Stimulated activated CD8-positive, alpha-beta memory T cell treated with anti-CD3 and anti-CD28 coated beads, Interleukin-12 subunit alpha, Interleukin-12 subunit beta, amount 100 ng/mL, for 1 hour (primary cell): ENCODE measurements around the gene NTNG1.
"Not testable (repeated sequence)": the region's sequence is repeated elsewhere in the genome, so short reads cannot be mapped to it uniquely, and the experiment has no call there.

Experiments used
- DNase-seq: peaks from one replicate; pipeline ENCODE4 v3.0.0-alpha.2; 2020; ENCODE audit warnings: low read depth

The NTNG1 gene

DNA sequence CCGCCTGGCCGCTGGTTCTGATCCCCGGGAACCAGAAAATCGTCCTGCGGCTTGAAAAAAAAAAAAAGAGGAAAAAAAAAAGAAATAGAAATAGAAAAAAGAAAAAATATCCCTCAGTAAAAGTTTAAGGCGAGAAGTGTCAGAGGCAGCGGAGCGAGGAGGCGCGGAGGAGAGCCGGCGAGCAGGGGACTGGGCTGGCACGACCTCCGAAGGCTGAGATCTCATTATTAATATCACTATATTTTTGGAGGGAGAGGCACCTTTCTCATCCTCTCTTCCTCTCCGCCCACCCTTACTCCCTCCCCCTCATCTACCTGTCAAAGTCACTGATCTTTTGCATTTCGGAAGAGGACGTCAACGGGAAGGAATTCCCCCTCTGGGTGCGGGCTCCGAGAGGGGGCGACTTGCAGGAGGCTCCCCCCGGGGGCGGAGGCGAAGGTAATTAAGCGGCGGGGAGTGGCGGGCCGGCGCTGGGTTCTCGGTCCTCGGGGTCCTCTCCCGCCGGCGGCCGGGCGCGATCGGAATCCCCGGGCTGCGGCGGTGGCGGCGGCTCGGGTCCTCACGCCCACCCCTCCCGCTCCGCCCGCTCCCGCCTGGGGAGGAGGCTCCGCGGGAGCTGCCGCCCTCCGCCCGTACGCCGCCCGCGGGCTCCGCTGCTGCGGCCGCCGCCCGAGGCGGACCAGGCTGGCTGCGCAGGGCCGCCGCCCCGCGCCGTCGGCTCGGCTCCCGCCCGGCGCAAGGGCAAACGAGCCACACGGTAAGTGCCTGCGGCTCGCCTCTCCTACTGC lies at the start of gene NTNG1:
TSS of gene NTNG1 (plus strand) at position 337 of the 788 bp plus-strand sequence.
- no peak for DNase-seq

DNA sequence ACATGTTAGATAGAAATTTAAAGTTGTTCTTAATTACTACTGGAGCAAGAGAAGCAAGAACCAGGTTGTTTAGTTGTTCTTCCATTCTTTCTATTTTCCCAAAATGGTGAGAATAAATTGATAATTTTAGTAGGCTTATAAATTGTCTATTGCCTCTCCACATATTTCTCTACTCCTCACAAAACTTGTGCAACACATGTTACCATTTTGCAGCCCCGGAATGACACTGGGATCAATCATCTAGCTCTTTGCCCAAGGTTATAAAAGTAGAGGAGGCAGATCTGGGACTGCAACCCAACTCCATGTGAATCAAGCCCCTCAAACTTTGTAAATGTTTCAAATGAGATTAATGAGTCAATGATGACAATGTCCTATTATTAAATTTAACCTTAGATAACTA lies 49.4 kb upstream of the NTNG1 start:
- no peak for DNase-seq

DNA sequence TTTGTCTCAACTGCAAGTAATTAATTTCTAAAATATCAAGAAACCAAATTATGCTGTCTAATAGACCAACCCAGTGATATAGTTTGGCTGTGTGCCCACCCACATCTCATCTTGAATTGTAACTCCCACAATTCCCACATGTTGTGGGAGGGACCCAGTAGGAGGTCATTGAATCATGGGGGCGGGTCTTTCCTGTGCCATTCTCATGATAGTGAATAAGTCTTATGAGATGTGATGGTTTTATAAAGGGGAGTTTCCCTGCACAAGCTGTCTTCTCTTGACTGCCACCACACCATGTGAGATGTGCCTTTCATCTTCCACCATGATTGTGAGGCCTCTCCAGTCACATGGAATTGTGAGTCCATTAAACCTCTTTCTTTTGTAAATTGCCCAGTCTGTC lies 47.4 kb upstream of the NTNG1 start:
- DNase-seq, result not testable (repeated sequence)

DNA sequence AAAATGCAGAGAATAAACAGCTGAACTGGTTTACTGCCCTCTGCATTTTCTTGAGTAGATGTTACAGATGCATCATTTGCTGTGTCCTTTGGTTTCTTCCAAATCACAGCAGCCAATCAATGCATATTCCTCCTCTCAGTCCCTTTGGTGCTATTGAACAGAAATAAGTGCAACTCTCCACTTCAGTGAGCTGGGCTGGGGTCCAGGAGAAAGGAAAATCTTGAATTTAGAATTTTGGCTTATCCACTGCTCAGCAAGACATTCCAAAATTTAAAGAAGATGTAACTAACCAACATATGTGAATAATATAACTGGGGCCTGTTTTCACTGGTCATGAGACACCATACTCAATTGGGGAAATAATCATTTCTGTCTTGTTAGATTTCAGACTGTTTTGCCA lies 45.2 kb upstream of the NTNG1 start:
- no peak for DNase-seq

DNA sequence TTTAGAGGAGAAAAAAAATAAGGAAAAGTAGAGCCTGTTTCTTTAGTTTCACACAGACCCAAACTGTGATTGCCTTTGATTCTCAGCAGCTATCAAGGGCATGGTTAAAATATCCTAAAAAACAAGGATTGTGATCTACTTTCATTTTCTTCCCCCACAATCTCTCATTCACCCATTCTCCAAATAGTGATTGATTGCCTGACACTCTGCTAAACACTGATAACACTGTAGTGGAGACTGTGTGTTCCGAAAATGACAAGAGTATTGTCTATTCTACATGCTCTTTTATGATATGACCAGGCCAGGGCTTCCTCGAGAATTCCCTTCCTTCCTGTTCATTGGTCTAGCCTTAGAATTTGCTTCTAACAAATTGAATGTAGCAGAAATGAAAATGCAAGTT lies 44.1 kb upstream of the NTNG1 start:
- DNase-seq, result no peak

DNA sequence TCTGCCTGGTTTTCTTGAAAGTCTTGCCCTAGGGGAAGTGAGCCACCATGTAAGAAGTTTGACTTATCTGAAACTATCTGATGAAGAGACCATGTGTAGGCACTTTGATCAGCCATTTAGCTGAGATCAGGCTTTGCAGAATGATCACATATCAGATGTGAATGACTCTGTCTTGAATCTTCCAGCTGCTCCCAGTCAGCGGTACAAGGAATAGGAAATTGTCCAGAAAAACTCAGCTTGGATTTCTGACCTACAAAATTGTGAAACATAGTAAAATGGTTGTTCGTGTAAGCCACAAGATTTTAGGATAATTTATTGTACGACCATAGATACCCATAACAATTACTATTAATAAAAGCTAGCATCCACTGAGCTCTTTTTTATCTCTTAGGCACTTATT lies 41.9 kb upstream of the NTNG1 start:
- DNase-seq, result no peak

DNA sequence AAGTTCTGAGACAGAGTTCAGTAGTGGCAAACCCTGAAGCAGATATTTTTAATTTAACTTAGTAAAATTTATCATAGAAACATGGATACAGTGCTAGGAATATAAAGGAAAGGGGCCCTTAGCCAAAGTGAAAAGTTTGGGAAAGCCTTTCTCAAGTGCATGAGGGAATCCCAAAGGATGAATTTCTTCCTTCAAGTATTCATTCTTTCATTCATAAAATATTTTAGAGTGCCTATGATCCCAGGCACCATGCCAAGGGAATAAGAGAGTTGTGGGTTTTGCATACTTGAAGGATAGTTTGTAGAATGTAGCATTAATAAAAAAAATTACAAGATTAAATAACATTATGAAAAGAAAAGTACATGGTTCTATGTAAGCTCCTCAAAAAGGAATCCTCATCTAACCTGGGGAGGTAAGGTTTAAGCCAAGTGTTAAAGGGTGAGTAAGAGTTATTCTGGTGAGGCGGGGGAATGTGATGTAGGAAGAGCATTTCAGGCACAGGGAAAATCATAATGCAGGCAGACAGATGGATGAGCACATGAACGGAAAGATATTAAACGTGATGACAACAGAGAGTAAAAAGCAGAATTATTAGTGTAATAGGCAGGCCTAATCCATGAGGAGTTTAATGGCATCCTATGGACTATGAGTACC lies 40.4 kb upstream of the NTNG1 start:
- DNase-seq, result no peak

DNA sequence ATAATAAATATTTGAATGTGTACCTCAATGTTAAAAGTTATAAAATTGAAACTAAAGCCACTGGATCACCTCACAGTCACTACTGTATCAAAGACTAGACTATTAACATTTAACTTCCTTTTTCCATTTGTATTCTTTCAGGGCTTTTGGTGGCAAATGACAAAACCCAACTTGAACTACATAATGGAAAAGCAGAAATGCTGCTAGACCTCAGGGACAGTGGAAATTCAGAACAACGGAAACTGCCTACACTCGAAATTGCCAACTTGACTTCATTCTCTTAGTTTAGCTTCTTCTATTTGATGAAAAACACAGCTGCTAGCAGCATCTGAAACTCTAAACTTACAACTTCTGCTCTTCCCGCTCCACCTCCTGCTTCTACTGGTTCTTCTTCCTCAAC lies 34.9 kb upstream of the NTNG1 start:
- DNase-seq, result no peak

DNA sequence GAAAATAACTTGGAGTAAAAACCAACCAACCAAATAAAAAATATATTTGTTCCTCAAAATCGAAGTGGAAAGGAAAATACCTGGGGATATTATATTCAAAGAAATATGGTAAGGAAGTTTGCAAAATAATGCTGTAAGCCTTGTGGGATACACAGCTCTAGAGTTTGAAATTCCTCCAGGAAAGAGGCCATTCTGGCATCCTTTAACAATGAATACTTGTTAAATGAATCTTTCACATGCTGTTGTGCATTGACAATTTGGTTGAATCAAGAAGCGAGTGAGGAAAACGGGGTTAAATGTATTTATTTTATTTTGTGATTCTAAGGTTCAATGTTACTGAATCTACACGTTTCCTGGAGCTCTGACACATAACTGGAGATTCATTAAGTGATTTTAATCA lies 30.5 kb upstream of the NTNG1 start:
- DNase-seq, result no peak

DNA sequence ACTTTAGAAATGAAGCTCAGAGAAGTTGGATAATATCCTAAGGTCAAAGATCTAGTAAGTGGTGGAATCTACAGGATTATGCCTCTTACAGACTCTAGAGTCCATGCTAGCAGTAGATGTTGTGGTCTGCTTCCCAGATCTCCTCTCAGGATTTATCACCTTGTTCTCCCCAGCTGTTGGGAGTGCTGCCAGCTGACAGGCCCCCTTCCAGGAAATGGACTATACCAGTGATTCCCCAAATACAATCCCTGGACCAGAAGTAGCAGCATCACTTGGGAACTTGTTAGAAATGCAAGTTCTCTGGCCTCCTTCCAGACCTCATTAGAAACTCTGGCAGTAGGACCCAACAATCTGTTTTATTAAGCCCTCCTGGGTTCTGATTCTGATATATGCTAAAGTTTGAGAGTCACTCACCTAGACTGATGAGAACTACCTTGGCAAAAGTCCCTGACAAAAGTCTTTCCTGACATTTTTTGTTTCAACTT lies 24.5 kb upstream of the NTNG1 start:
- no peak for DNase-seq

DNA sequence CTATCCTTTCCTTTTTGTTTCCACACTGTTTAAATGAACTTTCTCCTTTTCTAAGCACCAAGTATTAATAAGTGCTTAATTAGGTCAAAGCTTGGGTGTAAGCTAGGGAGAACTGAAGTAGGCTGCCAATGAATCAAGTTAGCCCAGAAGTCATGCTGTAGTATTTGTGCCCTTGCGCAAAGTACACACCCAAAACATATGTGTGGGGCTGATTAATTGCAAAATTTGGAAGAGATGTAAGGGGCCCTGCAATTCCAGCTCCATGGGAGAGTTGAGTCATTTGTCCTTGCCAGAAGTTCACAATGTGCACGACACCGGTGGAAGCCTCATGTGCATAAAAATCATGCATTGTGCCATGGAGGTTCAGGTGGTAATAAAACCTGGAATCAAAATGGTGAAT lies 18.6 kb upstream of the NTNG1 start:
- no peak for DNase-seq

DNA sequence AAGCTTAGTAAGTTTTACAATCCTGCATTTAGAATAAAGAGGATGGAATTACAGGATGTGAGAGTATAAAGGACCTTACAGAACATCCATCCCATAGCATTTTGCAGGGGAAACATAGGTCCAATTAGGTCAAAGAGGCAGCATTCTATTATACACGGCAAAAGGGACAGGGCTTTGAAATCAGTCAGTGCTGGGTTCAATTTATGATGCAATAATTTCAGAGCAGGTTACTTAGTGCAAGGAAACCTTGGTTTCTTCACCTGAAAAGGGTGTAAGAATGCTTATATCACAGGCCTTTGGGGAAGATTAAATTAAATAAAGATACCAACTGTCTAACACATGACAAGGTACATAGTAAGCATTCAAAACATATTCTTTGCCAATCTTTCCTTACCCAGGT lies 17.1 kb upstream of the NTNG1 start:
- DNase-seq, result no peak

DNA sequence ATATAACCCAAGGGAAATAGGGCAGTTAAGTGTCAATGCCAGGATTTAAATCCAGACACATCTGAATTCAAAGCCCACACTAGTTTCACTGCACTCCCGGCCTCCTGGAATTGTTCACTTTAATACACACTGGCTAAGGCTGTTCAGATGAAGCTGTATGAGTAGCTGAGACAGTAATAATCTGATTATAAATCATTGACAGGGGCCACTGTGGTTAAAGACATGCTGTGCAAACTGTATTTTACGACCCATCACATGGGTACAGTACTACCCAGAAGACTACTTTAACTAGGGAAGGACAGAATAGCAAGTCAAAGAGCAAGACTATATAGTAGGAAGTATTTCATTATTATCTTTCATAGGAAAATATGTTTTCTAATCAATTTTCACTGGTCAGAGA lies 16.1 kb upstream of the NTNG1 start:
- DNase-seq, result no peak

DNA sequence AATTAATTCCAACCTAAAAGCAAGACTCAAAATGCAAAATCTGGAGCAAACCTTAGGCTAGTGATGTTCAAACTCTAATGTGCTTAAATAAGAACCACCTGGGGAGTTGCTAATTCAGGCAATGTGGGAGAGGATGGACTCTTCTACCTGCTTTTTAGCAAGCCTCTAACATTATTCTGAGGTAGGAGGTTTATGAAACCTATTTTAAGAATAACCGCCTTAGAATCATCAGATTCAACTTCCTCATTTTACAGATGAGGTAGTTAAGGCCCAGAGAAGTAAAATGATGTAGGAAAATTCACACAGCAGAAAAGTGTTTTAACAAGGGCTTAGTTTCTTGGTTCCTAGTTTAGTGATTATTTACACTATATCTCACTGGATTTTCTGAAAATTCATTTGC lies 8.6 kb upstream of the NTNG1 start:
- no peak for DNase-seq

DNA sequence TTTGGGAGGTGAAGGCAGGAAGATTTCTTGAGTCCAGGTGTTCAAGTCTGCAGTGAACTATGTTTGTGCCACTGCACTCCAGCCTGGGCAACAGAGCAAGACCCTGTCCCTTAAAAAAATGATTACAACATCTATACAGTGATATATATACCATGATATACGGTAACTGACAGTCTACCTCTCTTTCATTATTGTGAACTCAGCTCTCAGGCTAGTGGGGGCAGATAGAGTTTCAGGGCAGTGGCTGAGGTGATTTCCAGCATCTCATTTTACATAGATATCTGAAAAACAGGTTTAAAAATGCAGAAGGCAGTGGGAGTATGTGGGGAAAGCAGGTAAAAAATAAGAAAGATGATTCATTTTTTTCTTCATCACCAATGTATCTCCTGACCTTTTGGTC lies 8.1 kb upstream of the NTNG1 start:
- no peak for DNase-seq

DNA sequence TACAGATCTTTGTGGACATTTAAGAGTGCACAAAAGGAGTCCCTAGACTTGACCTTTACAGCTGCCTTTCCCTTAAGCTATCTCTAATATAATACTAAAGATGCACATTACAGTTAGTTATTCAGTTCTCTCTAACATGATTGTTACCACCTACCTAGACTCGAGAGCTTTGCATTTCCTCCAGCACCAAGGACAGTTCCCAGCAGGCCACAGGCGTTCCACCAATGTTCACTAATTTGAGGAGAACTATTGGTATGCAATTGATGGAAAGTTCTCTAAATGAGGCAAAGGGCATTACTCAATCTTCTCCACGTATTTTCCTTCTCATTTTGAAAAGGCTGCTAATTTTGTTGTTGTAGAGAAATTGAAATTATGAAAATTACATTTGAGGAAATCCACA lies 5.4 kb upstream of the NTNG1 start:
- no peak for DNase-seq

DNA sequence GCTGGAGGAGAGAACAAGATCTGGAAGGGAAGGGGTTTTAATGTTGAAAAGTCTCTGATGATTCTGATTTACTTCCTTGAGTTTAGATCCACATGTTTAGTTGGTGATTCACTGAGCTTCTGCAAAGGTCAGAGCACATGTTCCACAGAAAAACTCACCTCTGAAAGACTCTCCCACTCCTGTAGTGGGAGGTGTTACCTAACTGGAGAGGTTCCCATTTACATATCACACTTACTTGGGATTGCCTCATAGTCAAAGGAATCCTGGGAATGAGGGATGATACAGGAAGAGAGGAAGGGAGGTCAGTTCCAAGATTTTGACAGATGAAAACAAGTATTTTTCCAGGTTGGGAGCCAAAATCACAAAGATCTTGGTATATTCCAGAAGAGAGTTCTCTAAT lies 2.7 kb upstream of the NTNG1 start:
- DNase-seq, result no peak

DNA sequence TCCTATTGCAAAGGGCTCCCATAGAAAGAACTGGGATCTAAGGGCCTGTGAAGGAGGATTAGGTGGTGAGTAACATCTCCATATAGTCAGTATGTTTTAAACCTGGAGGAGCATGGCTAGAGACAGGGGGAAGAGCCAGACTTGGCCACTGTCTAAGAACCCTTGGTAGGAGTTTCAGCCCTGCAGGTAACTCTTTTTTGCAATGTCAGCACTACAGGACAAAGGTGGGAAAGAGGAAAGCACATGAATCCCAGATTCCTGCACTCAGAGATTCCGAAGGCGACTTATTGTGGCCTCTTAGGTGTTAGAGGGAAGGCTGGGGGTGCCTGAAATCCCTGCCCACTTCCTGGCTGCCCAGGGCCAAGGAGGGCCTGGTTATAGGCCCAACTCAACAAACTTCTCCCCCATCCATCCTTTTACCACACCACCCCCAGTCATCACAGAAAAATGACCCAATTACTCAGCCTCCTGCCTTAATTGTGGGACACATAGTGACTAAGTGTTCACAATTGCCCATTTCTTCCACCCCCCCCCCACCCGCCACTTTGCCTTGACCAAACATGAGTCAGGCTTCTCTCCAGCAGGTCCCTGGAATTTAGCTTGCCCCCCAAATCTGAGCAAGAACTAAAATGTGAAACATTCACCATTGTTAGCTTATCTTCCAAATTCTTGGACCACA lies 1.9 kb upstream of the NTNG1 start:
- no peak for DNase-seq

DNA sequence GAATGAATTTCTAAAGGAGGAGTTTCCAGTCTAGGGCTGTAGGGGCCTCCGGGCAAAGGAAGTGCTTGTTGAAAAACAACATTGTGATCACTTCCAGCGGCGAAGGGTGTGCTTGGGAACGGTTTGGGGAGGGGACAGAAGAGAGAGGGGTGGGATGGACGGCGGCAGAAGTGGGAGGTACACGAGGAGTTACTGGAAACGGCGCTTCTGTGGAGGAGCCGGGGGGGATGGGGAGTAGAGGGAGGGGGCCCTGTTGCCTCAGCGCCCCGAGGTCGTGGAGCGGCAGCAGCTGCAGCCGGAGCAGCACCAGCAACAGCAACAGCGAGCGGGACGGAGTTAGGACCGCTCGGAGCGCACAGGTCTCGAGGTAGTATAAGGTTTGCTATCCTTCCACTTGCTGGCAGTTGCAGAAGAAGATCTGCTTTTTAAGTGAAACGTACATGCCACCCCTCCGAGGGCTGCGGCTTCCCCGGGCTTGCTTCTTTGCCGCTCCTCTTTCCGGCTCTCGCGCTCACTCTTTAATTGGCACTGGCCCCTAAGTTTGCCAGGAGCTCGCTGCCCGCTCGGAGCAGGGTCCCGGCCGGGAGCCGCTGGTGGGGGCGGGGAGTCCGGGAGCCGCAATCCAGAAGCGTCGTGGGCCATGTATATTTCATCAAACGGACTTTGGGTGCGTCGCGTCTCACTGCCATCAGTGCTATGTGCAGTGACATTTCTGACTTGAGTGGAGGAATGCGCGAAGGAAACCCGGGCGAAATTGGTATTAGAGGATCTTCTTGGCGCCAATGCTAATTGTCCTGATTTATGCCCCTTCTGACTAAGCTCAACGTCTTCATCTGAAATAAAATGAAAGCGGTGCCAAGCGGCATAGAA lies 771 bp upstream of the NTNG1 start:
- no peak for DNase-seq

DNA sequence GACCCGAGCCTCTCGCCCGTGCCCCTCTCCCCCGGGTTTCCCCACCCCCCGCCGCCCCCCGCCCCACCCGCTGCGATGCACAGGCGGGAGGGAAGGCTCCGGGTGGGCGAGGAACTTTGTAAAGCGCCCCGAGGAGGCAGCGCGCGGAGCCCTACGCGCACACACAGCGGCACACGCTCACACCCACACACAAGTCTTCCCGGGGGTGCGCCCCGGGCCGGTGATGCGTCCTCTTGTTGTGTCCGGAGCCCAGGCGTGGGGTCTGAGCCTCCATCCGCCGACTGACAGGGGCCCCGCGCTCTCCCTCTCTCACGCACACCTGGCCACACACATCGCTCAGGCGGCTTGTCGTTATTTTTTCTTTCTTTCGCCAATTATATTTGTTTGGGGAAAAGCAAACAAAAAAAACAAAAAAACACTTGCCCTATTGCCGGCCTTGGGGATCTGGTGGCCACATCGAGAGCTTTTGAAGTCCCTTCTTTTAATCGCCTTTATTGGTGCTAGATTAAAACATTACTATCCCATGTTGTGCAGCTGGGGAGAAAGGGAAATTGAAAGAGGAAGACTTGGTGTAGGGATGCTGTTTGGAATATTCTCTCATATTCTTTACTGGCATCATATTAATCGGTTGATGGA lies 770 bp downstream of the NTNG1 start:
- DNase-seq, result no peak

DNA sequence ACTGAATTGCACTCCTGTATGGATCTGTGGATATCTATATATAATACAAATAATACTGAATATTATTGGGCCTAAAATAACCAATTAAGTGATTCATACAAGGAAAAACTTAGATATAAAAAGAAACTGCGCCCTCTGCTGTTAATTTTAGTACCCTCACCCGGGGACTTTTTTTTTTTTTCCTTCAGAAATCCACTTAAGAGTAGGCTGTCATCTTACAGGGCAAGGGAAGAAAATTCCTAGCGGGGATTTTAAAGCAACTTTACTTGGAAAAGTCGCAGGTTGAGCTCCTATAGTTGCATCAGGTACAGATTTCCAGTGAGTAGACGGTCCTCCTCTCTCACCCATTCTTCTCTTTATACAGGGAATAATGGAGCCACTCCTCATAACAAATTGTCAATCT lies 1.3 kb downstream of the NTNG1 start:
- no peak for DNase-seq

DNA sequence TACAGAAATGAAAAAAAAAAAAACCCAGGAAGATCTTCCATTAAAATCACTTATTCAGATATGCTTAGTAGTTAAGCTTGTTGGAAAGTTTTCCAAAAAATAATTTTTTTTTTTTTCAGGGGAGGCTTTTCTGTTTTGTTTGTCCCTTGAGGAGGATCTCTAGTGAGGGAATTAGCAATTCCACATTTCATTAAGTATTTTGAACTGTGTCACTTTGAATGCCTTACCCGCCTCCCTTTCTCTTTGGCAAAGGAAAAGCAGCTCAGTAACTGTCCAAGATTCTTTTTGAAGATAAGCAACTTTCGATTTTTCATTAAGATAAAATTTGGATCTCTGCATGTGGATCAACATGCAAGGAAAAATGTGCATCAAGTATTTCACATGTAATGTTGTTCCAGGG lies 1.8 kb downstream of the NTNG1 start:
- DNase-seq, result no peak
